Stimulated activated CD4-positive, alpha-beta T cell treated with anti-CD3 and anti-CD28 coated beads, Interleukin-2, amount 100 ng/mL, for 48 hours (primary cell): ENCODE measurements around the gene DENND2A.
"Not testable (repeated sequence)": the region's sequence is repeated elsewhere in the genome, so short reads cannot be mapped to it uniquely, and the experiment has no call there.

Source experiments
- DNase-seq, 2 donors: peaks; one replicate each; pipeline ENCODE4 v3.0.0-alpha.2; 2020

Gene DENND2A

DNA sequence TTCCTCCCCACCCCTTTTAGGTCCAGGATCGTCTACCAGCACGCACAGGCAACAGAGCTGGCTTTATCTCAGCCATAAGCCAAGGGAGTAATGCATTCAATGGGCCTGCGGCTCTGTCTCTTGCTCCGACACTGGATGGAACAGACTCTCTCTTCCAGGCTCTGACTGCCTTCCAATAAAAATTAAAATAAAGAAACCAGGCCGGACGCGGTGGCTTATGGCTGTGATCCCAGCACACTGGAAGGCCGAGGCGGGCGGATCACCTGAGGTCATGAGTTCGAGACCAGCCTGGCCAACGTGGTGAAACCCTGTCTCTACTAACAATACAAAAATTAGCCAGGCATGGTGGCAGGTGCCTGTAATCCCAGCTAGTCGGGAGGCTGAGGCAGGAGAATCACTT is 4.1 kb upstream of the DENND2A start:
- DNase-seq = not testable (repeated sequence)

DNA sequence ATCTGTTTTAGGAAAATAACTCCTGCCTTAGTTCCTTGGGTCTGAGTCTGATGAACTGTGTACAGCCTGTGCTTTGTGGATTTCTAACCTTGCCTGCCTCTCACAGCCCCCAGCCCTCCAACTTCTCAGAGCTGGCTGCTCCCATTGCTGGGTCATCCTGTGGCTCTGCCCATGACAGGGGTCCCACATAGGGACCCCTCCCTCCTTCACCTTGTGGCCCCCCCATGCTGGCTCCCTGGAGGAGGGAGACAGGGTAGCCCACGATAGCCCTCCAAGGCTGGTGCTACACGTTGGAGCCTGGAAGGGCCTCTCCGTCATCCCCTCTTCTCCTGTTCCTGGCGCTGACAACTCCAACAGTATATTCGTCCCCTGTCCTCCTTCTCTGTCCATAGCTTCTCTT is 2.8 kb upstream of the DENND2A start:
- no peak for DNase-seq

DNA sequence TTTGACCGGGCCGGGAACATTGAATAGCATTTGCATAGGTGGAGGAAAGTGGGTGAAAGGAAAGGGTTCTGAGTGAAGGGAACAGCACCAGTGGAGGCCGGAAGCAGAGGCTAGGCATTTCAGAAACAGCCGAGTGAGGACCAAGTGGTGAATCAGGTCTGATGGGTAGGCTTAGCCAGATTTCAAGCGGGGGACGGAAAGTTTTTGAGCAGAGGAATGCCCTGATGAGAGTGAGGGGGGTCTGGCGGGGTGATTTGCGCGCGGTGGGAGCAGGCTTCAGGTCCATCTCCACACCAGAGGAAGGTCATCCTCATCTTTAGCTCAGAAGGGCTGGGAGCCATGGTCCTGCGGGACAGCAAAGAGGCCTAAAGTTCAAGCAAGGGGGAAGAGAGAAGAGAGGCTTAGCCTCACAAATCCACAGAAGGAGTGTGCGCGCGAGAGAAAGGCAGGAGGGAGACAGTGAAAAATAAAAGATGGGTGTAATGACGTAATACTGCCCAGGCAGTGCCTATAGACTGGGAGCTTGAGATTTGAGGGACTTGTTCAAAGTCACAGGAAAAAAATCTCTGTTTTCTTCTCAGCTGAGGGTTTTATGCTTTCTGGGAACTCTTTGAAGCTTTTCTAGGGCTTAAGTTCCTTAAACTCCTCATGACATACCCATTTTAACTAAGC is 1.0 kb upstream of the DENND2A start:
- DNase-seq = no peak

DNA sequence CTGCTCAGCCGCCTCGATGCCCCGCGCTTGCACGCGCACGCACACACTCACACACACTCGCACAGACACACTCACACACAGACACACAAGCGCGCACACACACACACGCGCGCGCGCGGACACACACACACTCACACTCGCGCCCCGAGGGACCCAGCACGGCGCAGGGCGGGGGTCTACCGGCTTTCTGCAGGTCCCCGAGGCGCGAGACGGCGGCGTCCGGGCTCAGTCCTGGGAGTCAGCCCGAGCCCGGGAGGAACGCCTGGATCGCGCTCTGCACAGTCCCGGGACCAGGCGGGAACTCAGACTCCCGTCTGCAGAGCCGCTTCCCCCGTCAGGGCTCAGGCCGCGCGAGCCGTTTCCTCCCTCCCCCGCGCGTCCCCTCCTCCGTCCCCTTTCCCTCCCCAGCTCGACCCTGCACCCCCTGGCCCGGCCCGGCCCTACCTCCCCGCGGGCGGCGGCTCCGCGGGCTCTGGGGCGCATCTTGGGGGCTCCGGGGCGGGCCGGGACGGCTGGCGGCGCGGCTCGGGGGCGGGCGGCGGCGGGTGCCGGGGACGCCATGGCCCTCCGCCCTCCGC is 464 bp downstream of the DENND2A start:
- no peak for DNase-seq

DNA sequence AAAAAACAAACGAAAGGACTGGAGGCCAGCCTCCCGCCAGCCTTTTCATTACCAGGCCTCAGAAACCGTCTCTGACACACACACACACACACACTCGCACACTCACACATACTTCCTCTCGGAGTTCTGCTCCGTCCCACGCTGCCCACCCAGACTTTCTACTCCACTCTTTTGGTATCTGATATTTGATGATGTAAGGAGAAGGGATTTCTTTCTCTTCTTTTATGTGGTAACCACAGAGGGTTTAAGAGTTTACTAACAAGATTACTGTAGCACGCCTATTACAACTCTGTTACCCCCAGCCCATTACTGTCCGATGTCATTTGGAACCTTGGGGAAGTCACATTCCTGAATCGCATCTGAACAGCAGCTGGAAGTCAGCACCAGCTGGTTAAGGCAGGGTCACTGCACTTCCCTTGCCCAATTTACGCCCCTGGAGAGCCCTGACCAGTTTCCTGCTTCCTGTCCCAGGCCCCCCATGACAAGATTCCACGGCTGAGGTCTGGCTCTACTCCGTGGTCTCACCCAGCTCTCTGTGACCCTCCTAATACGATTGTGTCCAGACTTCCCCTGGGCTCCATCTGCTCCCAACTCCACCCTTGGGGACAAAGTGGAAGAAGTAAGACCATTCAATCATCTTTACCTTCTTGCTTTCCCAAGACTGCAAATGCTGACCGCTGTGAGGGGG is 1.1 kb downstream of the DENND2A start:
- no peak for DNase-seq

DNA sequence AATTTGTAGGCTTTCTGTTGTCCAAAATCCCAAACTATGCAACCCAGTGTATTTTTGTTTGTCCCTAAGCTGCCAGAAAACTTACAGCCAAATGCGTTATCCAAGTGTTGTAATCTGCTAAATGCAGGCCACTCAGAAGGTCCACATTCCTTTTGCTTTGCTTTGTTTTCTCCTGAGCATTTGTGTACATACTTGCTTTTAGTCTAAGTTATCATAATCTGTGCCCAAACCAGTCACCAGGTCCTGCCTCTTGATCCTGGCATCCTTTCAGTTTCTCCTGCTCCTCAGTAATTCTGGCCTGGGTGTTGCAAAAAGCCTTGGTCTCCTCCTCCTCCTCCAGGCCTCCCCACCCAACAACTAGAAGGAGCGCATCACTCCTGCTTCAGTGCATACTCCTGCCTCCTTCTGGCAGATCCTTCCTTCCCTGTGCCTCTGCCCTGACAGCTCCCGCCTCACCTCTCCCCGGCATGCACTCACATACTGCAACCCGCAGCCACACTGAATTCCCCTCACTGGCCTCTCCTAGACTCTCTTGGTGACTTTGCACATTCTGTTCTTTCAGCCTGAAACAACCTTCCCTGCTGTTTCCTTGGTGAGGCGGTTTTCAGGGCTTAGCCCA is 2.3 kb downstream of the DENND2A start:
- DNase-seq = no peak

DNA sequence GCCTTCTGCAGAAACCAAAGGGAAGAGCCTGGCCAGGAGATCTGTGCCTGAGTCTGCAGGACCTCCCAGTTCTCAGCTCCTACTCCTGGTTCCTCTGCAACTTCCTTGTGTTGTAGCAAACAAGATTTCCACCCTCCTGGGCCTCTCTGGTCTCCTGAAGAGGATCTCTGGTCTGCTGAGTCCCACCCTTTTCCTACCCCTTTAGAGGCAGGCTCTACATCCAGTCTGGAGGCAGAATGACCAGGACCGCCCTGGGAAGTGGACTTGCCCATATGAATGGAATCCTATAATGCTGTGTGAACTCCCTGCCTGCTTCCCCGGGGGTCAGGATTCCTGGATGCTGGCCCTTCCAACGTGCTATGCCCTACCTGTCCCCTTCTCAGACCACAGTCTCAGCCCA is 3.2 kb downstream of the DENND2A start:
- no peak for DNase-seq

DNA sequence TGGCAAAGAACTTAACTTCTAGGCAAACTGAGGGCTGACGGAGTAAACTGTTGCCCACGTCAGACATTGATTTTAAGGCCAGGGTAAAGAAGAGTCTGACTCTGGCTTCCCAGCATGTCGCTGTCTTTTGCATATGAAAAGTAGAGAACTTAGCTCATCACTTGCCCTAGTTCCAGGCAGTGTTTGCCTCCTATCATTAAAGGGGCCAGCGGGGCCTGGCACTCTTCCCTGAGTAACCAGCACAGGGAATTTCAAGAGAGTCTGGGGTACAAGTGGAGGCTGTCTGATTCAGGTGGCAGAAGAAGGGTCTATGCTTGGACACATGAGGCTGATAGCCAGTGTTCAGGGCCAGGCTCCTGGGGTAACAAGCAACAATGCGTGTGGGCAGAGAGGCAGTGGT is 4.8 kb downstream of the DENND2A start:
- no peak for DNase-seq

DNA sequence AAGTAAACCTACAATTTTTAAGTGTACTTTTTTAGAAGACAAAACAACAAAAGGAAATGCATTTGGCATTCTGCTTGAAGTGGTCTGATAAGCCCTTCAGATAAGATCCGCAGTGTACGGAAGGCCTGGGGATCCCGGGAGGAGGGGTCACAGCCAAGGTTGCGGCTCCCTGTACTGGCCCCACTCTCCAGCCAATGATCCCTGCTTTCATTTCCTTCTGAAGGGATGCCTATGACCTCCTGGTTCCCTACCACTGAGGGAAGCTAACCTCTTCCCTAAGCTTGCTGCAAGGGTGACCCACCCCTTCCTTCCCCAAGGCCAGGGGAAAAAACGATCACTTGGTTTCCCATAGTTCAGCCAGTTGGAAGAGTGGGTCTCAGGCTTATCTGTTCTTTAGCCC is 5.3 kb downstream of the DENND2A start:
- DNase-seq = no peak

DNA sequence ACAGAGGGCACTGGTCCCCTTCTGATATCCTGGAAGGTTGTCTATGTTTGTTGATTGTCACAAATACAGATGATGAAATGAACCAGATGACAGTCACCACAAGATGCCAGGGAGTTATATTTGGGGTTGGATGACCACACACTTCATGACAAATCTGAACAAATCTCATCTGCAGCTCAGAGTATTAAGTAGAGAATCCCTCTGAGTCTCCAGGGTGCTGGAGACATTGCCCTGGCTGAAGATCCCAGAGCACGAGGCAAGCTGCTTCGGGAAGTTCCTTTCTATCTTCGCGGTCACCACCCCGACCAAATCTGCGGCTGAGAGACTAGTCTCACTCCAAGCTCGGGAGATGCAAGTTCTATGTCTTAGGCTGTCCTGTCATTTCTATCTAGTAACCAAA is 9.0 kb downstream of the DENND2A start:
- no peak for DNase-seq

DNA sequence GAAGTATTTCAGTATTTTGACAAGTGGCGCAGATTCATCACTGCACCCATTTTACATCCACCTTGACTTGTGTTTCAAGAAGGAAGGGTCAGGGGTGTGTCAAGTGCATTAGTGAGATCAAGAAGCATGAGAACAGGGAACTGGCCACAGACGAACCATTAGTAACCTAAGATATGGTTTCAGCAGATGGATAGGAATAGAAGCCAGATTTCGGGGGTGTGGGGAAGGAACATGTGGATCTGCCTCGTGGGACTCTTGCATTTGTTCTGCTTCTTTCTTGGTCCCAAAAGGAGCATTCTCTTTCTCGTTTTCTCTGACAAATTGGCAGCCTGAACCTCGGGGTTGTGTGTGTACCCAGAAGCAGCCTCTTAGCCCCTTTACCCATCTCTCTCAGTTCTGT is 9.6 kb downstream of the DENND2A start:
- DNase-seq = no peak

DNA sequence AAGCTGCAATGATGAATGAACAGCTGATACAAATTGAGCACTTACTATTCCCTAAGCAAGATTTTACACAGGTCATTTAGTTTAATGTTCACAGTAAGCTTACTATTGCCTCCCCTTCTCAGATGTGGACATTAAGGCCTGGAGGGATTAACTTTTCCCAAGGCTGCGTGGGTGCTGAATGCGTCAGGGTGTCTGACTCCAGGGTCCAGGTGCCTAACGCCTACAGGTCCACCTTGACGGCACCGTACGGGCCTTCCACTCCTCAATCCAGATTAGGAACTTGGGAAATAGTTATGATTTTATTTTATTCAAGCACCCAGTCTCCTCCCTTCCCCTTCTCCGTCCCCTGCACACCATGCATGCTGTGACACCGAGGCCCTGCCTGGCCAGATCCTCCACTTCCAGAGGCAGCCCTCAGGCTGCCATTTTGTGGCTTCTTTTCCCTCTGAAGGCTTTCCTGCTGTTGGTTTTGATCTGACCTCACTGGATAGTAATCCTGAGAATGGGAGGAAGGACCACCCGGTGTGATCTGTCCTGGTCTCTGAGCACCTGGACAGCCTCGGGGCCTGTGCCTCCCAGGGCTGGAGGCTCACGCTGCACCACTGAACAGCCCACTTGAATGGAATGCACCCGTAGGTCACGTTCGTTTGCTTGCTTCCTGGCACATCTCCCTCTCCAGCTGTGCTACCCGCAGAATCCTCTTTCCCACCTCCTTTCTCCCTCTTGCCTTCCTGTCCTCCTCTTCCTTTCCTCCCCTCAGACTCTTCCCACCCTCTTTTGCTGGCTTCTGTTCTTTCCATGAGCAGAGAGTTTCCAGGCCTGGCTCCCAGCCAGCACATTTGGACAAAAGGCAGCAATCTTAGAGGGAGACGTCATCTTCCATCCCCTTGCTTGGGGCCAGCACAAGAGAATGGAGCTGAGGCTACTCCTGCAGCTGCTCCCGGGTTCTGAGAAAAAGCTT is 14.4 kb downstream of the DENND2A start:
- DNase-seq = no peak

DNA sequence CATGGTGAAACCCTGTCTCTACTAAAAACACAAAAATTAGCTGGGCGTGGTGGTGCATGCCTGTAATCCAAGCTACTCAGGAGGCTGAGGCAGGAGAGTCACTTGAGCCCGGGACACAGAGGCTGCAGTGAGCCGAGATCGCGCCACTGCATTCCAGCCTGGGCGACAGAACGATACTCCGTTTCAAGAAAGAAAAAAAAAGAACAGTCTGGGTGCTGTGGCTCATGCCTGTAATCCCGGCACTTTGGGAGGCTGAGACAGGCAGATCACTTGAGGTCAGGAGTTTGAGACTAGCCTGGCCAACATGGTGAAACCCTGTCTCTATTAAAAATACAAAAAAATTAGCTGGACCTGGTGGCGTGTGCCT is 15.4 kb downstream of the DENND2A start:
- not testable (repeated sequence) for DNase-seq

DNA sequence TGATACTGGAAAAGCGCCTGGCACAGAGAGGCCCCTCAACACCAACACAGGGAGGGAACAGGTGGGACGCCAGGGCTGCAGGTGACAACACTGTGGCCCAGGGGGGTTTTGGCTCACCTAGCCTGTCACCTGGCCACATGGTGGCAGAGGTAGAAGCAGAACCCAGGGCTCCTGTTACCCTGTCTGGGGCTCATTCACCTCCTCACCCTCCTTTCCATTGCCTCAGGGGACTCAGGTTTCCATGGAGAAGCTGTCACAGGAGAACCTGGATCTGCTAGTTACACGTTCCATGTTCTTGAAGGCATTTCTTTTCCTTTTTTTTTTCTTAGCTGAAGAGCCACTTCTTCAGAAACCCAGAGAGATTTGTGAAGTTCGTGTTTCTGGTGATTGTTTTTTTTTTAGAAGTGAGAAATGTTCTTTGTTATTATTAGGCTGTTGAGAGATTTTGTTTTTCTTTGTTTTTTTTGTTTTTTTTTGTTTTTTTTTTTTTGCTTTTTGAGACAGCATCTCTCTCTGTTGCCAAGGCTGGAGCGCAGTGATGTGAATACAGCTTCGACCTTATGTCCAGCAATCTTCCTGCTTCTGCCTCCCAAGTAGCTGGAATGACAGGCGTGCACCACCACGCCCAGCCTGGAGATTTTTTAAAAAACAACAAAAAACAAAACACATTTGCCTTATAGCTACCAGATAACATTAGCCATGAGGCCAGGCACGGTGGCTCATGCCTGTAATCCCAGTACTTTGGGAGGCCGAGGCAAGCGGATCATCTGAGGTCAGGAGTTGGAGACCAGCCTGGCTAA is 16.0 kb downstream of the DENND2A start:
- DNase-seq = no peak

DNA sequence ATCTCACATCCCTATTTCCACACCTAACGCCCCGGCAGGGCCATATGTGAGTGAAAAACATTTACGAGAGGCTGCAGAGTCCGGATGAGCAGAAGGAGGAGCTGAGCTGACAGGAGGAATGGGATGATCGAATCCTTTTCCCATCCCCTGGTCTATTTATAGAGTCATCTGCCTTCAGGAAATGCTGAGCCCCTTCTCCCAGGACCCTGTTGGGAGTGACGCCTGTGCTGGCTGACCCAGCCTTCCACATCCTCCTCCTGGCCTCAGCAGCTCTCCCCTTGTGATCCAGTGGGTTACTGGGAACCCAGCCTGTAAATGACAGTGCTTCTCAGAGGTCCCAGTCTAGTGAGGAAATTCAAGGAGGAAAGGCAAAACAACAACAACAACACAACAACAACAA is 16.6 kb downstream of the DENND2A start:
- DNase-seq = no peak

DNA sequence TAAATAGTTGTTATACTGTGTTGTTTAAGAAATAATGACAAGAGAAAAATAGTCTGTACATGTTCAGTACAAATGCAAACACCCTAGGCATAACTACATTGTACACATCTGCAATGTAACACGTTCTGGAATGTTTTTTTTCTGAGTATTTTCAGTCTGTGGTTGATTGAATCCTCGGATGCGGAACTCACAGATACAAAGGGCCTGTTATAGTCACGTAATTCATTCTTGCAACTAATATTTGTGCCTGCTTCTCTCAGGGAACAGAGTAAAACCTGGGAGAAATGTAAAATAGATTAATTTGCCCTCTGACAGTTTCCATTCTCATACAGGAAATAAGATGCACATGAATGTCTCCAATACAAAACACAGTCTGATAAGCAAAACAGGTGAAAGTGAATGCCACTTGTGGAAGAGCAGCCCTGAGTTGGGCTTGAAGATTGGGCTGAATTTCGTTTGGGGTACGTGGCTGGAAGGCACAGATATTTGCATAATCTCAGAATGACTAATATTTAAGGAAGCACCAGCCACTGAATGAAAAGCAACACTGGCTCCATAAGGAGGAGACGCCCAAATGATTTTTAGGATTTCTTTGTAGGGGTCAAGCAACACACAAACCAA is 19.1 kb downstream of the DENND2A start:
- no peak for DNase-seq

DNA sequence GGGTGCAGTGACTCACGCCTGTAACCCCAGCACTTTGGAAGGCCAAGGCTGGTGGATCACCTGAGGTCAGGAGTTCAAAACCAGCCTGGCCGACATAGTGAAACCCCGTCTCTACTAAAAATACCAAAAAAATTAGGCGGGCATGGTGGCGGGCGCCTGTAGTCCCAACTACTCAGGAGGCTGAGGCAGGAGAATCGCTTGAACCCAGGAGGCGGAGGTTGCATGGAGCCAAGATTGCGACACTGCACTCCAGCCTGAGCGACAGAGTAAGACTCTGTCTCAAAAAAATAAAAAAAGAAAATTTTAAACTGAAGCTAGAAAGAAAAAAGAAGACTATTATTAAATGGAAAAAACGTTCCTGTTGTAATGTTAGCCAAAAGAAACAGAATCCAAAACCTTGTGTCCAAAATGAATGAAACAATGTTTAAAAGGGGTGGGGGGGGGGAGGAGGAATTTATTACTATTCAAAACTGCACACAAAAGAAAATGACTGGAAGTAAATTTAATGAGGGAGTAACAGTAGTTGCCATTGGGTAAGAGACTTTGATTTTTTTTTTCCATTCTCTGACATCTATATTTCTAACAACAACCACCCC is 20.6 kb downstream of the DENND2A start:
- DNase-seq = not testable (repeated sequence)

DNA sequence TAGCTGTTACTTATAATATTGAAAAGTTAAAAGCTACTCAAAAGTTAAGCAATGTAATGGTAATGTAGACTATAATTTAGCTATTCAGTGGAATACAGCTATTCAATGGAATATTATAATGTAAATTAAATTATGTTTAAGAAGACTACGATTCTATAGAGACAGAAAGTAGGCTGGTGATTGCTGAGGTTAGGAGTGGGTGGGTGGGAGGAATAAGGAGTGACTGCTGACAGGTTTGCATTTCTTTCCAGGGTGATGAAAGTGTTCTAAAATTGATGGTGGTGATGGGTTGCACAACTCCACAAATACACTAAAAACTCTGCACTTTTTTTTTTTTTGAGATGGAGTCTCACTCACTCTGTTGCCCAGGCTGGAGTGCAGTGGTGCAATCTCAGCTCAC is 21.4 kb downstream of the DENND2A start:
- no peak for DNase-seq

DNA sequence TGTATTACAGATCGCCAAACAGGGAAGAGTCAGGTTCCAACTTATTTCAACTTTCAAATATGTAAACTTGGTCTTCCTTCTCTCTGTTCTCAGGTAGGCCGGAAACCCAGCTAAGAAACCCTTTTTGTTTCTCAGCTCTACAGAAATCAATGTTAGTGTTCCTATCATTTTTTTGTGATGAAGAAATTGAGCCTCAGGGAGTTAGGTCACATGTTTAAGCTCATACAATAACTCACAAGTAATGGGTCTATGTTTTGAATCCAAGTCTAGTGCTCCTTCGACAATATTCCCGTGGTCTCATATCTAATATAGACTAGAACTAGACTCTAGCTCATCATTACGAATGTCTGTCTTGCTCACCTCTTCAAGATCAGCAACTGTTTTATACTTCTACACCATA is 22.3 kb downstream of the DENND2A start:
- no peak for DNase-seq

DNA sequence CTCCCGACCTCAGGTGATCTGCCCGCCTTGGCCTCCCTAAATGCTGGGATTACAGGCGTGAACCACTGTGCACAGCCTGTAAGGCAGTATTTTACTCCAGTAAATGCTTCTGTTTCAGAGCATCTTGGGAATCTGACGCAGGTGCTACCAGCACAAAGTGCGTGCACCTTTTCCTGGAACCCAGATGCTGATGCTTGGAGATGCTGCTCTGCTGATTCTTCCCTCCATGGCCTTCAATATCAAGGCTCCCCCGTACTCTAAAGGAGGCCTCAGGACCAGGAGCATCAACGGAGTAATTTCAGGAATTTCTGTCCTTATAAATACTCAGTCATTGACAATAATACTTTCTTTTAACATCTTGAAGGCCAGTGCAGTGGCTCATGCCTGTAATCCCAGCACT is 23.5 kb downstream of the DENND2A start:
- DNase-seq = no peak

DNA sequence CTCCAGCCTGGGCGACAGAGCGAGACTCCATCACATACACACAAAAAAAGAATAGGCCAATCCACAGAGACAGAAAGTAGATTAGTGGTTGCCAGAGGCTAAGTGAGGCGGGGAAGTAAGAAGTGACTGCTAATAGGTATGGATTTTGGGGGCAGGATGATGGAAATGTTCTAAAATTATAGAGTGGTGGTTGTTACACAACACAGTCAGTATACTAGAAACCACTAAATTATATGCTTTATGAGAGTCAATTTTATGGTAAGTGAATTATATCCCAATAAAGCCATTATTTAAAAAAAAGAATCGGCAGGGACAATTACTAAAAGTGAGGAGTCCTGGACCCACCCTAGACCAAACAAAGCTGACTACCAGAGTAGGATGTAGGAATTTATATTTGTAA is 24.3 kb downstream of the DENND2A start:
- no peak for DNase-seq
